Upper lobe of left lung (tissue), 4 donors: ENCODE measurements around the gene DCST2.
A peak's percentile ranks its signal among the peaks of the same experiment; 100 is the strongest.

Experiments used
- EP300 ChIP-seq, 4 donors: sonication (generic); formaldehyde crosslinking; IDR thresholded peaks; one replicate each; pipeline ENCODE4 v1.5.1; 2017; ENCODE audit warnings: antibody characterized with exemption in 4 of 4, control low read depth in 2 of 4
- POLR2A ChIP-seq, 4 donors: fragments of 450-650 bp; IDR thresholded peaks; one replicate each; pipeline ENCODE4 v1.5.1; 2016 to 2017; ENCODE audit warnings: antibody characterized with exemption in 4 of 4, mild to moderate bottlenecking in 2 of 4
- POLR2AphosphoS5 ChIP-seq, 2 donors: sonication (generic); formaldehyde crosslinking; IDR thresholded peaks; one replicate each; pipeline ENCODE4 v1.5.1; 2017; ENCODE audit warnings: antibody characterized with exemption in 2 of 2
- TF ChIP-seq, protein P1 (sequence below), 6 experiments: fragments of 450-650 bp in 4 of 6; fragments of 200-600 bp in 2 of 6; sonication (generic) in 2 of 6; IDR thresholded peaks; one replicate each; pipeline ENCODE4 v1.5.1; 2016 to 2019; ENCODE audit warnings: antibody characterized with exemption in 6 of 6

DNA sequence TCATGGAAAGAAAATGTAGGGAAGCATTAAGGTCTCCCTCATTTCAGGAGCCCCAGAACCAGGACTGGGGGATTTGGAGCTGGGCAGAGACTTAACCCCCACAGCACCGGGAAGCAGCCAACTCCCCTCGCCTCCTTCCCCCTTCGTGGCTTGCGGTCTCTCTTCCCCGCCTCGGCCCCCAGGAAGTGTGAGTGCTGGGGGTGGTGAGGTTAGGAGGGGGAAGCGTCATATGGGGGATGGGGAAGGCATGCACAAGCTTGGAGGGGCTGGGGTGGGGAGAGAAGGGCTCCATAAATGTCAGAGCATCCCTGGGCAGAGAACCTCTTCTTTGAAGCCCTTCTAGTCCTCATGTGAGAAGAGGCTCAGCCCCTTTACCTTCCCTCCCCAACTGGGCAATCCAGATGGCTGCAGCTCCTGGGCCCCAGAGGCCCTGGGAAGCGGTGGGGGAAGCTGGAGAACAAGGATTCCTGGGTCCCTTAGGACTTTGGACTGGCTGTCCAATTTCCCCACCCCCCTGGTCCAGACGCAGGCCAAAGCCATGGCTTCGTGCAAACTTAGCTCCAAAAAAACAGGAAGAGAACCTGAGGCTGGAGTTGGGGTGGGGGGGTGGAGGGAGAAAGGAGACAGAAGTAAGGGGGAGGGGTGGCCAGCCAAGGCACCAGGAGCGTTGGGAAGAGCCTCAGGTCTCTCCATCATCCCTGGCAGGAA, 23.2 kb downstream of the DCST2 start:
- no peak for TF ChIP-seq POLR2A (IDR thresholded peaks at IDR 0.05)
- peak in 1 of 2 donors; percentile 31 for TF ChIP-seq POLR2AphosphoS5 (IDR thresholded peaks at IDR 0.05)
- TF ChIP-seq, protein P1, sequence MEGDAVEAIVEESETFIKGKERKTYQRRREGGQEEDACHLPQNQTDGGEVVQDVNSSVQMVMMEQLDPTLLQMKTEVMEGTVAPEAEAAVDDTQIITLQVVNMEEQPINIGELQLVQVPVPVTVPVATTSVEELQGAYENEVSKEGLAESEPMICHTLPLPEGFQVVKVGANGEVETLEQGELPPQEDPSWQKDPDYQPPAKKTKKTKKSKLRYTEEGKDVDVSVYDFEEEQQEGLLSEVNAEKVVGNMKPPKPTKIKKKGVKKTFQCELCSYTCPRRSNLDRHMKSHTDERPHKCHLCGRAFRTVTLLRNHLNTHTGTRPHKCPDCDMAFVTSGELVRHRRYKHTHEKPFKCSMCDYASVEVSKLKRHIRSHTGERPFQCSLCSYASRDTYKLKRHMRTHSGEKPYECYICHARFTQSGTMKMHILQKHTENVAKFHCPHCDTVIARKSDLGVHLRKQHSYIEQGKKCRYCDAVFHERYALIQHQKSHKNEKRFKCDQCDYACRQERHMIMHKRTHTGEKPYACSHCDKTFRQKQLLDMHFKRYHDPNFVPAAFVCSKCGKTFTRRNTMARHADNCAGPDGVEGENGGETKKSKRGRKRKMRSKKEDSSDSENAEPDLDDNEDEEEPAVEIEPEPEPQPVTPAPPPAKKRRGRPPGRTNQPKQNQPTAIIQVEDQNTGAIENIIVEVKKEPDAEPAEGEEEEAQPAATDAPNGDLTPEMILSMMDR (IDR thresholded peaks at IDR 0.05): no peak
- TF ChIP-seq EP300 (IDR thresholded peaks at IDR 0.05): no peak
